Measurements from ENCODE around the gene WDR93.

Gene WDR93

DNA sequence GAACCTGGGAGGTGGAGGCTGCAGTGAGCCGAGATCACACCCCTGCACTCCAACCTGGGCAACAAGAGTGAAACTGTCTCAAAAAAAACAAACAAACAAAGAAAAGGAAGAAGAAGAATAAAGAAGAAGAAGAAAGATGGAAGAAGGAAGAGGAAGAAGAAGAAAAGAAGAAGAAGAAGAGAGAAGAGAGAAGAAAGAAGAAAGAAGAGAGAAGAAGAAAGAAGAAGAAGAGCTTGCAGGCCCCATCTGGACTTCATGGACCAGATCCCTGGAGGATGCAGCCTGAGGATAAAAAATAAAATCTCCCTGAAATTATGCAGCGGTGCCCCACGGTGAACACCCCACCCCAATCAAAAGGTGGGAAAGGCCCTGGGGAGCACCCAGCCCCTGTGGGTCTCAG is 69.2 kb downstream of the WDR93 start:
- H3K4me3 ChIP-seq (ENCODE audit: low read length in 2 of 2): no peak overlapping the region
- H3K36me3 ChIP-seq (ENCODE audit: control insufficient read depth in 2 of 2, insufficient read depth in 2 of 2, low read length in 2 of 2): no peaks in the 10 kb centered on the region
- no peaks in the 10 kb centered on the region for H3K27me3 ChIP-seq (ENCODE audit: control insufficient read depth in 1 of 2, insufficient read depth in 2 of 2, low read length in 2 of 2)
- no peak overlapping the region for H3K9ac ChIP-seq (ENCODE audit: low read length in 2 of 2)
- H3K9me3 ChIP-seq (ENCODE audit: control insufficient read depth in 2 of 2, low read length in 2 of 2): no peaks in the 10 kb centered on the region
- H3K4me1 ChIP-seq (ENCODE audit: control insufficient read depth, insufficient read depth, low read length): peaks cover 11% of the 10 kb centered on the region
- no peak overlapping the region for H3K27ac ChIP-seq (ENCODE audit: low read length)

DNA sequence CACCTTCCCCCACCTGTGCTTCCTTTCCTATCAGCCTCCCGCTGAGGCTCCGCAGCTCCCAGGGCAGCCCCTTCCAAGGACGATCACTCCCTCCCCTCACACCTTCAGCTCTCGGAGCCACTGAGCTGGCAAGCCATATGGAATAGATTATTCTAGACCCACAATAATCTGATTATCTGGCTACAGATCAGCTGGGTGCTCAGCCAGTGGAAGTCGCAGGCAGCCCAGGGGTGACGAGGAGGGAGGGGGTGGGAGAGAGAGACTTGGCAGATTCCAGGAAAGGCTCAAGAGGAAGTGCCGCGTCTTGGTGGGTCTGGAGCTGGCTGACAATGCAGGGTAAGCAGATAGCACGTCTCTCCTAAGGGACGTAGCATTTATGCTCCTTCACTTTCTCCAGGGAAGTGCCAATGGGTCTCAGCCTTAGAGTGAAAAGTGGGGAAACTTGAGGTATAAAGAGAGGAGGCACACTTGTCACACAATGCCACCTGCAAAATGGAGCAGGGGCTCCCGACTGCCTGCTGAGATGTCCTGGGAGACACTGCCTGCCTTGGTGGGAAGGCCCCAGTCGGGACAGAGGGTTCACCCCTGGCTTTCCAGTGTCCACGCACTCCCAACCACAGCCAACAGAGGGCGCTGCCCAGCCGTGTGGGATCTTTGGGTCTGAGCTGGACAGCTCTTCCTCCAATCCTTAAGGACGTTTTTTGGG is 69.8 kb downstream of the WDR93 start:
- no peak overlapping the region for H3K27ac ChIP-seq (ENCODE audit: low read length)
- no peaks in the 10 kb centered on the region for H3K36me3 ChIP-seq (ENCODE audit: control insufficient read depth in 2 of 2, insufficient read depth in 2 of 2, low read length in 2 of 2)
- H3K9me3 ChIP-seq (ENCODE audit: control insufficient read depth in 2 of 2, low read length in 2 of 2): no peaks in the 10 kb centered on the region
- no peak overlapping the region for H3K9ac ChIP-seq (ENCODE audit: low read length in 2 of 2)
- peak overlapping the region in 1 of 2 donors; percentile 8 for H3K4me3 ChIP-seq (ENCODE audit: low read length in 2 of 2)
- H3K4me1 ChIP-seq (ENCODE audit: control insufficient read depth, insufficient read depth, low read length): peaks cover 11% of the 10 kb centered on the region
- H3K27me3 ChIP-seq (ENCODE audit: control insufficient read depth in 1 of 2, insufficient read depth in 2 of 2, low read length in 2 of 2): no peaks in the 10 kb centered on the region

DNA sequence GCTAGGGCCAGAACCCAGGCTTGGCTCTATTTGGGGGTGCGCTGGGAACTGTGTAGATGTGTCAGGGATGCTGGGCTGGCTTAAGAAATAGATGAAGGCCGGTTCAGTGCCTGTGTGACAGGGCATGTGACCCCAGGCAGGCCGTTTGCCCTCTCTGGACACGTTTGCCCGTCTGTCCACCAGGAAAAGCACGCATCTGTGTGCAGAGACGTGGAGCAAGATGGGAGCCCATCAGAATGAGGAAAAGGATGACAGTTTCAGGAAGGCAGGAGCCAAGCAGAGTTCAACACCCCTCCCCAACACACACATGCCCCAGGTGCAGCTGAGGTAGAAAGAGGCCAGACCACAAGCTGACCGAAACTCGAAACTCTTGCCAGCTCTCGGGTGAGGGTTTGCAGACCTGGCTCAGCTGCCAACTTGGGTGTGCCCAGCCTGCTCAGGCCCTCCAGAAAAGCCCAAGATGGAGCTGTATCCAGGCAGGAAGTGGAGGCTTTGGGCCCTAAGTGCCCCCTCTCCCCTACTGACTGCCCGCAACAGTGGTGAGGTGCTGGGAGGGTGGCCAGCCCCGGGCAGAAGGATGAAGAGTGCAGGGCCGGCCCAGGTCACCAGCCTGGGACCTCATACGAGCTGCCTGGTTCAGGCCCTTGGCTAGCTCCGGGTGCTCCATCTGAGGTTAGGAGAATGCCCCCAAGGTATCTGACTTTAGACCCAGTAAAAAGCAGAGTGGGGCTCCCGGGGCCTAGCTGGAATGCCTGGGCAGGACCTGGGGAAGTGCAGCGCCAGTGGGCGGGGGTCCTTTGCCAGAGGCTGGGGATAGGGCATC is 70.6 kb downstream of the WDR93 start:
- H3K4me1 ChIP-seq (ENCODE audit: control insufficient read depth, insufficient read depth, low read length): peaks cover 11% of the 10 kb centered on the region
- no peak overlapping the region for H3K9ac ChIP-seq (ENCODE audit: low read length in 2 of 2)
- no peaks in the 10 kb centered on the region for H3K9me3 ChIP-seq (ENCODE audit: control insufficient read depth in 2 of 2, low read length in 2 of 2)
- H3K27ac ChIP-seq (ENCODE audit: low read length): no peak overlapping the region
- peak overlapping the region in 1 of 2 donors; percentile 8 for H3K4me3 ChIP-seq (ENCODE audit: low read length in 2 of 2)
- no peaks in the 10 kb centered on the region for H3K36me3 ChIP-seq (ENCODE audit: control insufficient read depth in 2 of 2, insufficient read depth in 2 of 2, low read length in 2 of 2)
- H3K27me3 ChIP-seq (ENCODE audit: control insufficient read depth in 1 of 2, insufficient read depth in 2 of 2, low read length in 2 of 2): no peaks in the 10 kb centered on the region

DNA sequence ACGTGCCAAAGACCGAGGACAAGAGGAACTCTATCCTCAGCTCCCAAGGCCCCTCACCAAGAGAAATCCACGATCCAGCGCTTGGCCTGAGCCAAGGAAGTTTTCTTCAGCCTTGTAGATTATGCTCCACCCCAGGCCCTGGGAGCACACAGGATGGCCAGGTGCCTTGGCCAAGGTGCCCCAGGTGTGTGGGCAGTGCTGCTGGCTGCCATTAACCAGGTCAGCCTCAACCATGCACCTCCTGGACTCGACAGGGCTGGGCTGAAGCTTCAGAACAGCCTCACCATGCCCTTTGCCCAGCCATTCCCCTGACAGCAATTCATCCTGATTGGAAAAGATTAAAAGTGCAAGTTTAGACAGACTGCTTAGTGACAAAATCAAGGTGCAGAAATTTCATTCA is 71.3 kb downstream of the WDR93 start:
- Histone ChIP-seq H3K36me3 (ENCODE audit: control insufficient read depth in 2 of 2, insufficient read depth in 2 of 2, low read length in 2 of 2) (no peaks in the 10 kb centered on the region), H3K4me3 (ENCODE audit: low read length in 2 of 2) (no peak overlapping the region), H3K27me3 (ENCODE audit: control insufficient read depth in 1 of 2, insufficient read depth in 2 of 2, low read length in 2 of 2) (no peaks in the 10 kb centered on the region), H3K9ac (ENCODE audit: low read length in 2 of 2) (no peak overlapping the region), H3K9me3 (ENCODE audit: control insufficient read depth in 2 of 2, low read length in 2 of 2) (no peaks in the 10 kb centered on the region), H3K4me1 (ENCODE audit: control insufficient read depth, insufficient read depth, low read length) (peaks cover 11% of the 10 kb centered on the region), H3K27ac (ENCODE audit: low read length) (no peak overlapping the region)

DNA sequence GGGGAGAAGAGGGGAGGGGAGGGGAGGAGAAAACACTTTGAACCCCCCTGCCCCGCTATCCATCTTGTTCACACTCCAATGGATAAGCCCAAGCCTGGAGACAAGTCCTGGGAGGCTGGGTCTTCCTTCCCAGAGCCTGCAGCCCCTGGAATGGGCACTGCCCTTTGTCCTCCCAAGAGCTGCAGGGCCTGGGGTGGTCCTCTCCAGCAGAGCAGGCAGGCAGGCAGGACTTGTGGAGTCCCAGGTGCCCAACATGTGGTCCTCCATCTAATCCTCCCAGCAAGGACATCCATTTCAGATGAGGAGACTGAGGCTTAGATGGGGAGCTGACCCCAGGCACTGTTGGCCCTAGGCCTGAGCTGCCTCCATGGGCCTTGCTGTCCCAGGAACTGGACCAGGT is 75.1 kb downstream of the WDR93 start:
- peaks cover 9% of the 10 kb centered on the region for H3K4me1 ChIP-seq (ENCODE audit: control insufficient read depth, insufficient read depth, low read length)
- no peaks in the 10 kb centered on the region for H3K36me3 ChIP-seq (ENCODE audit: control insufficient read depth in 2 of 2, insufficient read depth in 2 of 2, low read length in 2 of 2)
- no peak overlapping the region for H3K27ac ChIP-seq (ENCODE audit: low read length)
- no peak overlapping the region for H3K4me3 ChIP-seq (ENCODE audit: low read length in 2 of 2)
- H3K27me3 ChIP-seq (ENCODE audit: control insufficient read depth in 1 of 2, insufficient read depth in 2 of 2, low read length in 2 of 2): no peaks in the 10 kb centered on the region
- H3K9me3 ChIP-seq (ENCODE audit: control insufficient read depth in 2 of 2, low read length in 2 of 2): no peaks in the 10 kb centered on the region
- H3K9ac ChIP-seq (ENCODE audit: low read length in 2 of 2): no peak overlapping the region

DNA sequence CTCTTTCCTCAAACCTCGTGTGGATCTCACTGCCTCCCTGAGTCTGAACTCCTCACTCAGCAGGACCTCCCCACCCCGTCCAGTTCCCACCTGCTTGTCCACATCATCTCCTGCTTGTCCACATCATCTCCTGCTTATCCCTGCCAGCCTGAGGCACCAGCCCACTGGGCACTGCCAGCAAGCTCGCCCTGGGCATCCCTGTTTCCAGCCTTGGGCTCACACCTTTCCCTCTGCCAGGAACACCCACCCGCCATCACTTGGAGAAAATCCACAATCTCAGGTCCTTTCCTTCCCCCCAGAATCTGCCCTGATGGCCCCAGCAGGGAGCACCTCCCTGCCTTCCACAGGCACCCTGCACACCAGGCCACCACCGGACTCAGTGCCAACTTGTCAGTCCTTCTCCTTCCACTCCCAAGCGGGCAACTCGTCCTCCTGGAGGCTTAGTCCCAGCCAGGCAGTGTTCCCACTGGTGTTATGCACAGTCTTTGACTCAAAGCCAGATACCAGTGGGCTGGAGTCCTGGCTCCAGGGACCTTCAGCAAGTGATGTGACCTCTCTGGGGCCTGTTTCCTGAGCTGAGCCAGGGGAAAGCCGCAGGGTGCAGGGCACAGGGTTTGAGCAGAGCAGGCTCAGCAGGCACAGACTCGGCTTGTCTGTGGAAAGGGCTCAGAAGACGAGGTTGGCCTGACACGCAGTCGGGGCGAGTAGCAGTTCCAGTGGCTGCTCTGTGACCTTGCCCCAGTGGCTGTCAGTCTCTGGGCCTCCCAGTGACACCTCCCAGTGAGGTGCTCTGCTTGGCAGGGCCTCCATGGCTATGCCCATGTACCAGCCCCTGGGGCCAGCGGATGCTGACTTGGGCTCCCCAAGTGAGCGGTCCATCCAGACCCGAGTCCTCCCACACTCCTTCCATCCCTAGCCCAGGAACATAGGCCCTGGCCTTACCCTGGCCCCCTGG is 76.0 kb downstream of the WDR93 start:
- Histone ChIP-seq H3K9me3 (ENCODE audit: control insufficient read depth in 2 of 2, low read length in 2 of 2) (no peaks in the 10 kb centered on the region), H3K9ac (ENCODE audit: low read length in 2 of 2) (no peak overlapping the region), H3K36me3 (ENCODE audit: control insufficient read depth in 2 of 2, insufficient read depth in 2 of 2, low read length in 2 of 2) (no peaks in the 10 kb centered on the region), H3K4me3 (ENCODE audit: low read length in 2 of 2) (no peak overlapping the region), H3K27ac (ENCODE audit: low read length) (no peak overlapping the region), H3K4me1 (ENCODE audit: control insufficient read depth, insufficient read depth, low read length) (no peaks in the 10 kb centered on the region), H3K27me3 (ENCODE audit: control insufficient read depth in 1 of 2, insufficient read depth in 2 of 2, low read length in 2 of 2) (no peaks in the 10 kb centered on the region)

DNA sequence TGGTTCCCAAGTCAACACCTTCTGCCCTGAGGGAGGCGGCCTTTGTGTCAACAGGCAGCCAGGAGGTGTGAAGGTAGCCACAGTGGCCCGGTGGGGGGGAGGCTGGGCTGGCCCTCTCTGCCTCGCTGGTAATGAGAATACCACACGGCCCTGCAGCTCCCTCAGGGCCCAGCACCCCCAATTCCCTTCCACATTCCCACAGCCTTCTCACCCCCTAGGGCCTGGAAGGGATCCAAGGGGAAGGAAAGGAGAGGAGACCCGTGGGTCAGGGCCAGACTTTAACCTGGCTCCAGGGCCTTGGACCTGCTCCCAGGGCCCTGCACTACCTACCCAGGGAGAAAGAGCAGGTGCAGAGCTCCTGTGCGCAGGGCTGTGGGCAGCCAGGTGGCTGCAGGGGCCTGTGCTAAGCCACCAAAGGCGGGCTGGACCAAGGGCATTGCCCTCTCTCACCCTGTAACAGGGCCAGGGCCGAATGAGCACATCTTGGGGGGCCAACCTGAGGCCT is 76.9 kb downstream of the WDR93 start:
- H3K4me1 ChIP-seq (ENCODE audit: control insufficient read depth, insufficient read depth, low read length): no peaks in the 10 kb centered on the region
- no peak overlapping the region for H3K9ac ChIP-seq (ENCODE audit: low read length in 2 of 2)
- H3K9me3 ChIP-seq (ENCODE audit: control insufficient read depth in 2 of 2, low read length in 2 of 2): no peaks in the 10 kb centered on the region
- H3K4me3 ChIP-seq (ENCODE audit: low read length in 2 of 2): no peak overlapping the region
- H3K36me3 ChIP-seq (ENCODE audit: control insufficient read depth in 2 of 2, insufficient read depth in 2 of 2, low read length in 2 of 2): no peaks in the 10 kb centered on the region
- H3K27ac ChIP-seq (ENCODE audit: low read length): no peak overlapping the region
- no peaks in the 10 kb centered on the region for H3K27me3 ChIP-seq (ENCODE audit: control insufficient read depth in 1 of 2, insufficient read depth in 2 of 2, low read length in 2 of 2)

DNA sequence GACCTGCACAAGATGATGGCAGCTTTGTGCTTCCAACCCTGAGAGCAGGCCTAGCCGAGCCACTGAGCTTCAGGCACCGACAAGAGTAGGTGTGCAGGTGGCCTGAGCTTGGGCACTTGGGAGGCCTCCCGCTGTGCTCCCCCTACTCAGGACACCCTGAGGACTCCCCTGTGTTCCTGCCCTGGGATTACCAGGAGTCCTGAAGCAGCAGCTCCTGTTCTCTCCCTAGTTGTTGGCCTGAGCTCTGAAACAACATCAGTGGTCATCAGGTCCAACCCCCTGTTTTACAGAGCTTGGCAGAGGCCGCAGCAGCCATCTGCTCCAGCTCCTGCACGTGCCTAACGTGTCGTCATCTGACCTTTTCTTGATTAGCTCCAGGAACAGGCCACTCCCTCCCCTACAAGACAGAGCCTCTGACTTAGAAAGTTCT is 77.5 kb downstream of the WDR93 start:
- no peak overlapping the region for H3K9ac ChIP-seq (ENCODE audit: low read length in 2 of 2)
- no peaks in the 10 kb centered on the region for H3K27me3 ChIP-seq (ENCODE audit: control insufficient read depth in 1 of 2, insufficient read depth in 2 of 2, low read length in 2 of 2)
- H3K27ac ChIP-seq (ENCODE audit: low read length): no peak overlapping the region
- H3K4me1 ChIP-seq (ENCODE audit: control insufficient read depth, insufficient read depth, low read length): no peaks in the 10 kb centered on the region
- no peak overlapping the region for H3K4me3 ChIP-seq (ENCODE audit: low read length in 2 of 2)
- H3K36me3 ChIP-seq (ENCODE audit: control insufficient read depth in 2 of 2, insufficient read depth in 2 of 2, low read length in 2 of 2): no peaks in the 10 kb centered on the region
- no peaks in the 10 kb centered on the region for H3K9me3 ChIP-seq (ENCODE audit: control insufficient read depth in 2 of 2, low read length in 2 of 2)

DNA sequence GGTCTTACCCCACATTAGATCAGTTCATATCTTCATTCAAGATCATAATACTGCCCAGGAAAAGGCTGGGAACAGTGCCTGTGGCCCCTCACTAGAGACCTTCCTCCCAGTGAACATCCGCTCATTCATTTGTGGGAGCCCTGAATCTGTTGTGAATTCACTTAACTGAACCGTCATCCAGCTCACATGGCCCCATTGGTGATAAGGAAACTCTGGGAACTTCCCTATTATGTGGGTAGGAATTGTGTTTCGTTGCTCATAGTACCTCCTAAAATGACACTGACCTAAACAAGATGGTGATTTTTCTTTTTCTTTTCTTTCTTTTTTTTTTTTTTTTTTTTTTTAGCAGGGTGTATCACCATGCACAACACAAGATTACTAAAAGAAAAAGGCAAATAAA is 78.8 kb downstream of the WDR93 start:
- Histone ChIP-seq H3K27ac (ENCODE audit: low read length) (no peak overlapping the region), H3K9me3 (ENCODE audit: control insufficient read depth in 2 of 2, low read length in 2 of 2) (no peaks in the 10 kb centered on the region), H3K36me3 (ENCODE audit: control insufficient read depth in 2 of 2, insufficient read depth in 2 of 2, low read length in 2 of 2) (no peaks in the 10 kb centered on the region)

DNA sequence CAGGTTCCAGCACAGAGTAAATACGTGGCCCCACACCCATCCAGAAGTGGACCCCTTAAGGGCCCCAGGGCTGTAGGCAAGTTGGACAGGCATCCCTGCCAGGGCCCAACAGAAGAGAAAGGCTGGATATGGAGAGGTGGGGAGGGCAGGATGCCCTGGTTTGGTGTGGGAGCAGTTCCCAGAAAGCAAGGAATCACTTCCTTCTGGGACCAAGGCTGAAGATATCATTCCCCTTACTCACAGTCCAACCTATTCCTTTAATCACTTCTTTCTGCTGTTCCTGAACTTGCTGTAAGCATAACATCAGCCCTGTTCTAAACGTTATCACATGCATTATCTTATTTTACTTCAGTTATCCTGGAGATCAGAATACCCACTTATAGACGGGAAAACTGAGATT is 79.4 kb downstream of the WDR93 start:
- Histone ChIP-seq H3K27me3 (ENCODE audit: control insufficient read depth in 1 of 2, insufficient read depth in 2 of 2, low read length in 2 of 2) (no peaks in the 10 kb centered on the region), H3K4me1 (ENCODE audit: control insufficient read depth, insufficient read depth, low read length) (no peaks in the 10 kb centered on the region), H3K9ac (ENCODE audit: low read length in 2 of 2) (no peak overlapping the region), H3K36me3 (ENCODE audit: control insufficient read depth in 2 of 2, insufficient read depth in 2 of 2, low read length in 2 of 2) (no peaks in the 10 kb centered on the region), H3K4me3 (ENCODE audit: low read length in 2 of 2) (no peak overlapping the region), H3K9me3 (ENCODE audit: control insufficient read depth in 2 of 2, low read length in 2 of 2) (no peaks in the 10 kb centered on the region), H3K27ac (ENCODE audit: low read length) (no peak overlapping the region)

More for the DNA sequence above, 78.8 kb downstream of the WDR93 start:
- H3K27me3 ChIP-seq (ENCODE audit: control insufficient read depth in 1 of 2, insufficient read depth in 2 of 2, low read length in 2 of 2): no peaks in the 10 kb centered on the region
- no peak overlapping the region for H3K4me3 ChIP-seq (ENCODE audit: low read length in 2 of 2)
- H3K9ac ChIP-seq (ENCODE audit: low read length in 2 of 2): no peak overlapping the region
- H3K4me1 ChIP-seq (ENCODE audit: control insufficient read depth, insufficient read depth, low read length): no peaks in the 10 kb centered on the region
